ENCODE measurements around the gene ARHGAP18. TPM values are rescaled to one million over a fixed set of nuclear protein-coding genes. Genes with fewer than 3 reads are reported as not detected.

The ARHGAP18 gene
- total RNA-seq, 6 experiments from 2014 or later: 2.2 to 8.0 (median 2.9) TPM

DNA sequence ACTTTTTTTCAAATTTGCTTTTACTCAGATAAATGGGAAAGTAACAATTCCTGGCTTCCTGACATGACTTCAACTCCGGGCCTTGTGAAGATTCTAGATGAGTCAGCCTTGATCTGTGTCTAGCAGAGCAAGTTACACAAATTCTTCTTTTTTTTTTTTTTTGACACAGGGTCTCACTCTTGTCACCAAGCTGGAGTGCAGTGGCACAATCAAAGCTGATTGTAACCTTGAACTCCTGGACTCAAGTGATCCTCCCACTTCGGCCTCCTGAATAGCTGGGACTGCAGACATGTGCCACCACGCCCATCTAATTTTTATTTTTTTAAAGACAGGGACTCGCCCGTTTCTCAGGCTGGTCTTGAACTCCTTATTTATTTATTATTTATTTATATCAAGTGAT is 7.3 kb upstream of the ARHGAP18 start:
- H3K27me3 ChIP-seq: no peaks in the 10 kb centered on the region
- no peak overlapping the region for H3K4me3 ChIP-seq
- DNase-seq: no peak
- intact Hi-C loops (cut with DNase I): no loop called here
- TF ChIP-seq, protein P1, sequence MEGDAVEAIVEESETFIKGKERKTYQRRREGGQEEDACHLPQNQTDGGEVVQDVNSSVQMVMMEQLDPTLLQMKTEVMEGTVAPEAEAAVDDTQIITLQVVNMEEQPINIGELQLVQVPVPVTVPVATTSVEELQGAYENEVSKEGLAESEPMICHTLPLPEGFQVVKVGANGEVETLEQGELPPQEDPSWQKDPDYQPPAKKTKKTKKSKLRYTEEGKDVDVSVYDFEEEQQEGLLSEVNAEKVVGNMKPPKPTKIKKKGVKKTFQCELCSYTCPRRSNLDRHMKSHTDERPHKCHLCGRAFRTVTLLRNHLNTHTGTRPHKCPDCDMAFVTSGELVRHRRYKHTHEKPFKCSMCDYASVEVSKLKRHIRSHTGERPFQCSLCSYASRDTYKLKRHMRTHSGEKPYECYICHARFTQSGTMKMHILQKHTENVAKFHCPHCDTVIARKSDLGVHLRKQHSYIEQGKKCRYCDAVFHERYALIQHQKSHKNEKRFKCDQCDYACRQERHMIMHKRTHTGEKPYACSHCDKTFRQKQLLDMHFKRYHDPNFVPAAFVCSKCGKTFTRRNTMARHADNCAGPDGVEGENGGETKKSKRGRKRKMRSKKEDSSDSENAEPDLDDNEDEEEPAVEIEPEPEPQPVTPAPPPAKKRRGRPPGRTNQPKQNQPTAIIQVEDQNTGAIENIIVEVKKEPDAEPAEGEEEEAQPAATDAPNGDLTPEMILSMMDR (IDR thresholded peaks at IDR 0.05): no peak
- TF ChIP-seq POLR2A (IDR thresholded peaks at IDR 0.05): no peak
- no peaks in the 10 kb centered on the region for H3K36me3 ChIP-seq
- 62% methylated on average over 5 of the region's 5 CpGs for WGBS (ENCODE audit: insufficient coverage, low coverage, low lambda C conversion rate, missing lambda C conversion rate)
- no peak overlapping the region for H3K27ac ChIP-seq
- no peaks in the 10 kb centered on the region for H3K4me1 ChIP-seq
- H3K9me3 ChIP-seq: no peaks in the 10 kb centered on the region
- ATAC-seq: peak in 2 of 4 donors; percentile 25 to 65

DNA sequence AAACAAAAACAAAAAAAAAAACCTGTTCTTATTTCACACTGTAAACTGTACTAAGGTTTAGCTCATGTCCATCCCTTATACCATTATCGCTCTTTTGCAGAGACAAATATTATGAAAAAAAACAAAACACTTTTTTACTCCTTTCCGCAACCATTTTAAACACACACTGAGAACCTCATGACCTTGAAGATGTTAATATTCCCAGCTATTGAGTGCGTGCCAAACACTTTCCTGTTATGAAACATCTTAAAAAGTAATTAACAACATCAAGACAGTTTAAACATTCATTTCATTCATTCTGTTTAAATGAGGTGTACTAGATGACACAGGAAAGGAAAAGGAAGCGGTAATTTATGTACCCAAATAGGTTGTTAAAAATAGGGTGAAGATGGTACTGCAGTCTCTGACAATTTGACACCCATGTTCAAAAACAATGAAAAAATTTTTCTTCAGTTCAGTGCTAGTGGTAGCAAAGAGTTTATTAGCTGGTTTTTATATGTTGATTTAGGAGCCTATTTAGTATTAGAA is 3.9 kb upstream of the ARHGAP18 start:
- 61% methylated on average over 4 of the region's 4 CpGs for WGBS (ENCODE audit: insufficient coverage, low coverage, low lambda C conversion rate, missing lambda C conversion rate)
- Histone ChIP-seq H3K9me3 (no peaks in the 10 kb centered on the region), H3K4me1 (peaks cover 0 to 7% (median 2%) of the 10 kb centered on the region in 4 donors), H3K4me3 (no peak overlapping the region), H3K27me3 (no peaks in the 10 kb centered on the region), H3K36me3 (no peaks in the 10 kb centered on the region), H3K27ac (no peak overlapping the region)
- TF ChIP-seq, protein P1 (IDR thresholded peaks at IDR 0.05): no peak
- TF ChIP-seq POLR2A (IDR thresholded peaks at IDR 0.05): no peak
- no peak for ATAC-seq
- no peak for DNase-seq
- intact Hi-C loops (cut with DNase I): no loop called here

DNA sequence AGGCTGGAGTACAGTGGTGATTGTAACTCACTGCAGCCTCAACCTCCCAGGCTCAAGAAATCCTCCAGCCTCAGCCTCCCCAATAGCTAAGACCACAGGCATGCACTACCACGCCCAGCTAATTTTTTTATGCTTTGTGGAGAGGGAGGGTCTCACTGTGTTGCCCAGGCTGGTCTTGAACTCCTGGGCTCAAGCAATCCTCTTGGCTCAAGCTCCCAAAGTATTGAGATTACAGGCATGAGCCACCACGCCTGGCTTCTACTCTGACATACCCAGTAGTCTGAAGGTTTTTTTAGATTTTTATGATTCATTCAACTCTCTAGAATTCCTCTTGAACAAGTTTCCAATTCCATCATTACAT is 1.3 kb upstream of the ARHGAP18 start:
- no peak for DNase-seq
- no peaks in the 10 kb centered on the region for H3K27me3 ChIP-seq
- peaks cover 0 to 11% (median 4%) of the 10 kb centered on the region in 4 donors for H3K4me1 ChIP-seq
- no peak for ATAC-seq
- no peak overlapping the region for H3K27ac ChIP-seq
- TF ChIP-seq, protein P1 (IDR thresholded peaks at IDR 0.05): no peak
- H3K36me3 ChIP-seq: no peaks in the 10 kb centered on the region
- H3K4me3 ChIP-seq: no peak overlapping the region
- WGBS (ENCODE audit: insufficient coverage, low coverage, low lambda C conversion rate, missing lambda C conversion rate): 90% methylated on average over 2 of the region's 2 CpGs
- no peaks in the 10 kb centered on the region for H3K9me3 ChIP-seq
- intact Hi-C loops (cut with DNase I): no loop called here

DNA sequence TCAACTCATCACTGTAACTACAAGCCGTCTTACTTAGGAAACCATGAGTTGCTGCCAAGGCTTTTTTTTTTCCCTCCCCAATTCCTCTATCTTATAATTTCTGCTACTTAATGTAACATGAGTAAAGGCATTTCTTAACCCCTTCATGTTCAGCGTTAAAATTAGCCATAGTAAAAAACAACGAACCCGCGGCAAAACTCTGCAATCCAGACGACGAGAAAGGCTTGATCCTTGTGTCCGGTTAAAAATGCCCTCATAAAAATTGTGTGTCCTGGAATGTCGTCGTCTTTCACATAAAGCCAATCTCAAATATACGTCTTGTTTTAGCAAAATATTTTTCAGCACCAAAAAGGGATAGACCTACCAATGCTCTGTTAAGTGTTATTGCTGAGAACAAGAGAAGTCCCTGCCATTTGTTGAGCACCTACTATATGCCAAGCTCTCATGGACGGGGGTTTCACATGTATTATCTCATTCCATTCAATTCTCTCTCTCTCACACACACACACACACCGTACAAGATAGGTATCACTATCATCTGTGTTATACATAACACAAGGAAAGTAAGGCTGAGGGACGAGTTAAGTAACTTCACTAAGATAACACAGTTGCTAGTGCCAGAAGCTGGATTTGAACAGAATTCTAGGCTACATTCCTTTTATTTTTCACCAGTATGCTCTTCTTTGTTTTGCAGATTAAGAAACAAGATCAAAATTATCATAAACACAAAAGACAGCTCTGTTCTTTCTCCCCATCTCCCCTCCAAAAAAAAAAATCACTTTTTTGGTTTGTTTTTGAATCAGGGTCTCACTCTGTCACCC is 683 bp upstream of the ARHGAP18 start:
- Histone ChIP-seq H3K27me3 (no peaks in the 10 kb centered on the region), H3K4me1 (peaks cover 0 to 11% (median 4%) of the 10 kb centered on the region in 4 donors), H3K27ac (peak overlapping the region in 2 of 3 donors; percentile 82), H3K9me3 (no peaks in the 10 kb centered on the region), H3K4me3 (peak overlapping the region; percentile 51 to 66 (median 63)), H3K36me3 (no peaks in the 10 kb centered on the region)
- intact Hi-C loops (cut with DNase I): no loop called here
- TF ChIP-seq POLR2A (IDR thresholded peaks at IDR 0.05): no peak
- TF ChIP-seq, protein P1 (IDR thresholded peaks at IDR 0.05): no peak
- 41% methylated on average over 14 of the region's 14 CpGs for WGBS (ENCODE audit: insufficient coverage, low coverage, low lambda C conversion rate, missing lambda C conversion rate)
- DNase-seq (no peak), ATAC-seq (no peak)
